ENCODE data around the gene DLG2.
"Not testable (repeated sequence)": the region's sequence is repeated elsewhere in the genome, so short reads cannot be mapped to it uniquely, and the experiment has no call there.

Gene DLG2

DNA sequence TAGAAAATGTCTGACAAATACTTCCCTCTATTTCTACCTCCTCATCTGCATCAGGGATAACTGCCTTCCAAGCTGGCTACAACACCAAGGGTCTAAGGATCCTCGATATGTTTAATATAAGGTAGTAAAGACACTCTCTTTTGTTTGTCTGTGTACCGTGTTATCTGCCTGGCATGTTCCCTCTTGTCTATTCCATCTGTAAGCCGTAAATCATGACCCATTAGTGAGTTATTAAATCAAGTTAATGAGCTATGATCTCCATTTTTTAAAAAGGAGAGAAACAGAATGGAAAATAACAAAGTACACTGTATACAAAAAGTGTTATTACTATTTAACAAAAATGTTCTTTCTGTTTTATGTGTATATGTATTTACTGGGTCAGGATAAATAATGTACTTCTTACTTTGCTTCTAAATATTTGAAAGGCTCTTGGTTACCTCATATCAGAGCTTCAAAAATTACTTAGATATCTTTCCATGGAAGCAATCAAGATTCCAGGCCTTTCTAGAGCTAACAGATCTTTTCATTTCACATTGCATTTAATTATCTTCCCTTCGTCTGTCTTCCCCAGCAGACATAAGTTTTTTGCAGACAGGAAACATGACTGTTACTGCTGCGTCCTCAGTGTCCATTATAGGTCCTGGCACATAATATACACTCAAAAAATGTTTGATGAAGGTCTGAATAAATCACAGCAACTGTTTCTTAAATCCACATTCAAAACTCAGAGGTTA is 1998.4 kb downstream of the DLG2 start:
- DNase-seq (ENCODE audit: low read depth in 4 of 4, low spot score in 1 of 4) = no peak

DNA sequence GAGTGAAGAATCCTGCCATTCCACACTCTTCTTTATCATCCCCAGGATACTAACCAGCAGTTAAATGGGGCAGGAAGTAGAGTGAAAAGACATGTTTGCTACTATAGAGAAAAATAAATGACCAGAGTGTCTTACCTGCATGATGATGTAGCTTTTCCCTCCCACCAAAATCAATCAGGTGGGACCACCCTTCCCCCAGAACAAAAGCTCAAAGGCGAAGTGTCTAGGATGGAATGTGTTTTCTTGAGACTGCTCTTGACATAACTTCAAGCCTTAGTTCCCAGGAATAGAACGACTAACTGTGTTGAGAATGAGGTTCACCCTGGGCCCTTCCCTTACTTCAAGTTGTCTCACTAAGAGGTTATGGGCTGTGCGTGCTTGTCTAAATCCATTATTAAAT is 2001.8 kb downstream of the DLG2 start:
- DNase-seq (ENCODE audit: low read depth in 4 of 4, low spot score in 1 of 4) = no peak

DNA sequence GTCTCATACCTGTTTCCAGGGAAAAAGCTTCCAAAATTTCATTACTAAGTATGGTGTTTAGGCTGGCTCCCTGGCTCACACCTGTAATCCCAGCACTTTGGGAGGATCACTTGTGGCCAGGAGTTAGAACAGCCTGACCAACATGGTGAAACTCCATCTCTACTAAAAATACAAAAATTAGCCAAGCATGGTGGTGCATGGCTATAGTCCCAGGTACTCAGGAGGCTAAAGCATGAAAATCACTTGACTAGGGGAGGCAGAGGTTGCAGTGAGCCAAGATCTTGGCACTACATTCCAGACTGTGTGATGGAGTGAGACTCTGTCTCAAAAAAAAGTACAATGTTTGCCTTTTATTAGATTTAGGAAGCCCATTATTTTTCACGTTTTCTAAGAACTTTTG is 2009.5 kb downstream of the DLG2 start:
- no peak for DNase-seq (ENCODE audit: low read depth in 4 of 4, low spot score in 1 of 4)

DNA sequence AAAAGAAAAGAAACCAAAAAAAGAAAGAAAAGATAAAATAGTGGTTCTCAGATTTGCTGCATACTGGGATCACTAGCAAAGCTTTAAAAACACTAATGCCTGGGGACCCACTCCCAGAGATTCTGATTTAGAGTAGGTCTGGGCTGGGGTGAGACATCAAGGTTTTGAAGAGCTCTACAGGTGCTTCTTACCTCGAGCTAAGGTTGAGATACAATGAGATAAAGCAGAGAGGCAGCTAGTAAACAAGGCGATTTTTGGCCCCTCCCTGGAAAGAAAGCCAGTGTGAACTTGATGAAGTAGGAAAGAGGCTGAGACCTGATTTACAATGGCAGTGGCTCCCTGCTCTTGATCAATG is 2013.4 kb downstream of the DLG2 start:
- no peak for DNase-seq (ENCODE audit: low read depth in 4 of 4, low spot score in 1 of 4)

- no peak for DNase-seq (ENCODE audit: low read depth in 4 of 4, low spot score in 1 of 4)
Observed at GRCh38 chr11:83612891-83613766, 2014.0 kb downstream of the DLG2 start.

GRCh38 chr11:83611600-83611999 is 2015.5 kb downstream of the DLG2 start:
- no peak for DNase-seq (ENCODE audit: low read depth in 4 of 4, low spot score in 1 of 4)

DNA sequence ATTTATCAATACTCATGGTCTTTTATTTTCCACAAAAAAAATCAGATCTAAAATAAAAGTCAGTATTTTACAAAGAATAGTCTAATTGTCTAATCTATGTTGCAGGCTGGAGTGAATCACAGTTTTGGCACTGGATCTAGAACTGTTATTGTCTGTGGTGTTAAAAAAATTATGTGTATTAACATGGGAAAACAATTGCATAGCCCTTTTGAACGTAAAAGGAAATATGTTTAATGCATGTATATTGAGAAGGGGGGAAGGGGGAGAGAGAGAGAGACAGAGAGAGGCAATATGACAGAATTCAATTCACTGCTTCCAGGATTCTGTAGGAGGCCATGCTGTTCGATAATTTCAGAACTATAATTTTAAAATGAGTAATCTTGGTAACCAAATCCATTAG is 2016.1 kb downstream of the DLG2 start:
- DNase-seq (ENCODE audit: low read depth in 4 of 4, low spot score in 1 of 4) = no peak

- DNase-seq (ENCODE audit: low read depth in 4 of 4, low spot score in 1 of 4) = no peak
Observed at GRCh38 chr11:83609191-83609590, 2018.0 kb downstream of the DLG2 start.

DNA sequence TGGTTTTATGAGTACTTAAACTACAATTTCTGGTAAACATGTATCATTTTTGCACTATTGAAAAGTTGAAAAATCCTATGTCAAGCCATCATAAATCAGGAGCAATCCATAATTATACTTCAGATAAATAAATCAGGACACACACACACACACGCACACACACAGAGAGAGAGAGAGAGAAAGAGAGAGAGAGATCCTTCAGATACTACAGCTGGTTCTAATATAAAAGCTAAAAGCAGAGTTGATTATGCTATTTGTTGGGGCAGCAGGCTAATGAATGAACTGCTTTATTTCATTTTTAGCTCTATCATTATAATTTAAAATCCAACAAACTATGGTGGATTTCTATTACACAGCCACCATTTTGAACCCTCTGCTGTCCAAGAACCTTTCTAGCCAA is 2018.6 kb downstream of the DLG2 start:
- DNase-seq (ENCODE audit: low read depth in 4 of 4, low spot score in 1 of 4) = no peak

DNA sequence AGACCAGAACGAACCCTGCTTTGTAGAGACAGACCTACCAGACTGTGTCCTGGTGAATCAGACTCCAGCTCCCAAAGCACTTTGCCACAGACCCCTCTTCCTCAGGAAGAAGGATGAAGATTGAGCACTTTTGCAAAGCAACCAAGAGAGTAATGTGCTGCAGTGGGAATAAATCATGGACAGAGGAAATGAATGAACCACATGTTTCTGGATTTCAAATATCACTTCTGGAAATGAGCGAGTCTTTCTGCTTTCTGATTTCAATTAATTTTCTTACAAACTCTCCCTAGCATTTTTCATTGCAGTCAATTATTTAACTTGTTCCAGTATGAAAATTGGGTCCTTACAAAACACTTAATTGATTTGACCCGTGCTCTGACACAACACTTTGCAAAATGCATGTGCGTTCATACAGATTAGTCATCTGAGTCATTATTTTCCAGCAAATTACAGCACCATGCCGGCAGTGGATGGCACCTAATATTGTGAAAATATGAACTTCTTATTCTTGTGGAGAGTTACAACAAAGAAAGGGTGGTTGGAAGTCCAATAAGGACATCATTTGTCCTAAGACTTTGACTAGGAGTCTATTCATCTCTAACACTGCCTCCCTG is 2025.1 kb downstream of the DLG2 start:
- DNase-seq (ENCODE audit: low read depth in 4 of 4, low spot score in 1 of 4) = no peak

- no peak for DNase-seq (ENCODE audit: low read depth in 4 of 4, low spot score in 1 of 4)
Observed at GRCh38 chr11:83601201-83601913, 2025.8 kb downstream of the DLG2 start.

DNA sequence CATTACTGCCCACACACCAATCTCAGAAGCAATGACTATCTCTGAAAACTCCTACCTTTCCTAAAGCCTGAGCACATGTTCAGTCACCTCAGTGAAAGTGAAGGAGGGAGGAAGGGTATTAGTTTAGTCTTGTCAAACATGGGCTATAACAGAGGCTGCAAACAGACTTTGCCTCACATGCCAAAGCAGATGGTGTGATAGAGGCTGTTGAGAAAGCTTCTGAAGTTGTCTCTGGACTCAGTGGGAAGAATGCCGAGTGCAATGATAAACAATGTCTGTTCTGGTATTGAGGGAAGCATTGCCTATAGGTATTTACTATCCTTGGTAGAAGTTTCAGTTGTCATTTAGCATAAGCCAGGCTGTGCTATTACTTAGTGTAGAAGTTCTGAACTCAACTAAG is 2026.5 kb downstream of the DLG2 start:
- no peak for DNase-seq (ENCODE audit: low read depth in 4 of 4, low spot score in 1 of 4)

DNA sequence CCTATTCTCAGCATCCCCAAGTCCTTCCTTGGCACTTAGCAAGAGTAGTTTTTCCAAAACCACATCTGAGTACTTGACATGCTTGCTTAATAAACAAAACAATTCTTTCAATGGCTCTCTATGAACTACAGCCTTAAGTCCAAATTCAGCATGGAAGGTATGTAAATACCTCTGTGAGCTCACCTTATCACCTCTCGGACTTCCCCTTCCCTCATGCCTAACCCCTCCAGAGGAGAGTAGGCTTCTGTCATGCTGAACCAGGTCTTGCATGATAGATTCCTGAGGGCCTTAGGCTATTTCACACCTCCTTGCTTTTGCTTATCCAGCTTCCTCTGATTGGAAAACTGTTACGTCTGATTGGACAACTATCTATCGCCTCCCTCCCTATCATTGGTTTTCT is 2028.1 kb downstream of the DLG2 start:
- no peak for DNase-seq (ENCODE audit: low read depth in 4 of 4, low spot score in 1 of 4)

DNA sequence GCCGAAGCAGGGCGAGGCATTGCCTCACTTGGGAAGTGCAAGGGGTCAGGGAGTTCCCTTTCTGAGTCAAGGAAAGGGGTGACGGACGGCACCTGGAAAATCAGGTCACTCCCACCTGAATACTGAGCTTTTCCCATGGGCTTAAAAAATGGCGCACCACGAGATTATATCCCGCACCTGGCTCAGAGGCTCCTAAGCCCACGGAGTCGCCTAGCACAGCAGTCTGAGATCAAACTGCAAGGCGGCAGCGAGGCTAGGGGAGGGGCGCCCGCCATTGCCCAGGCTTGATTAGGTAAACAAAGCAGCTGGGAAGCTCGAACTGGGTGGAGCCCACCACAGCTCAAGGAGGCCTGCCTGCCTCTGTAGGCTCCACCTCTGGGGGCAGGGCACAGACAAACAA is 2039.3 kb downstream of the DLG2 start:
- not testable (repeated sequence) for DNase-seq (ENCODE audit: low read depth in 4 of 4, low spot score in 1 of 4)

- DNase-seq (ENCODE audit: low read depth in 4 of 4, low spot score in 1 of 4) = no peak
Observed at GRCh38 chr11:83583757-83584366, 2043.3 kb downstream of the DLG2 start.

- no peak for DNase-seq (ENCODE audit: low read depth in 4 of 4, low spot score in 1 of 4)
Observed at GRCh38 chr11:83574519-83574918, 2052.6 kb downstream of the DLG2 start.

DNA sequence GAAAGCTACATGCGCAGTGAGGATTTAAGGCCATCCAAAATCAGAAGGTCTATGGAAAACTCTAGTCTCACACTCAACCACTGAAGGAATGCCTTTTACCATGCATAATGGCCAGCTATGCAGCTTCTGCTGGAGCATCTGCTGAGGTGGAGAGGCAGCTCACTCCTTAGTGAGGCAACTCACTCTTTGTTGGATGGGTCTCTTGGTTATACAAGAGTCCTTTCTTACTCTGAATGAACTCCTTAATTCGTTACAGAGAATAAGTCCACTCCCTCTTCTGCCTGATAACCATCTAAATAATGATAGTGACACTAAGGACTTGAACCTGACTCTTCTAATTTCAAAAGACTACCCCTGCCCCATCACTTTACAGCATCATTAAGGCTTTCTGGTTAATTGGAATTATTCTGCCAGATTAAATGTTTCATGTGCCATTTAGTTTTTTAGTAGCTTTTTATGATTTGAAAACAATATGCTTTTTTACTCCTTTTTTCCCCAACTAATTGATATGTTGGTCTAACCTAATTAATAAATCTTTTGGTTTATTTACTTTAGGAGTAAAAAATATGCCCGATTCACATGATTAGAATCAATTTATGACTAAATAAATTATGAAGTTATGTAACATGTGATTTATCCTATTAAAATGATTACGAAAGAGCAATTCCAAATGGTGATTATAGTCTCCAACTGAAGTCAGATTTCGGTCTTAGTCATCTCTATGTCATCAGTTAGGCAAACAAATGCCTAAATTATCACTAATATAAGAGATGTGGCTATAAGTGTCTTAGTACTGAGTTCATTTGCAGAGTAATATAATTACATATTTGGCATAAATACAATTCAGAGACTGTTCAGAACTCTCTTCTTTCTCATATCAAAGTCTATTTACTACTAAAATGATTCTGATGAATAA is 2054.3 kb downstream of the DLG2 start:
- DNase-seq (ENCODE audit: low read depth in 4 of 4, low spot score in 1 of 4) = no peak

- DNase-seq (ENCODE audit: low read depth in 4 of 4, low spot score in 1 of 4) = no peak
Observed at GRCh38 chr11:83571302-83571701, 2055.8 kb downstream of the DLG2 start.

DNA sequence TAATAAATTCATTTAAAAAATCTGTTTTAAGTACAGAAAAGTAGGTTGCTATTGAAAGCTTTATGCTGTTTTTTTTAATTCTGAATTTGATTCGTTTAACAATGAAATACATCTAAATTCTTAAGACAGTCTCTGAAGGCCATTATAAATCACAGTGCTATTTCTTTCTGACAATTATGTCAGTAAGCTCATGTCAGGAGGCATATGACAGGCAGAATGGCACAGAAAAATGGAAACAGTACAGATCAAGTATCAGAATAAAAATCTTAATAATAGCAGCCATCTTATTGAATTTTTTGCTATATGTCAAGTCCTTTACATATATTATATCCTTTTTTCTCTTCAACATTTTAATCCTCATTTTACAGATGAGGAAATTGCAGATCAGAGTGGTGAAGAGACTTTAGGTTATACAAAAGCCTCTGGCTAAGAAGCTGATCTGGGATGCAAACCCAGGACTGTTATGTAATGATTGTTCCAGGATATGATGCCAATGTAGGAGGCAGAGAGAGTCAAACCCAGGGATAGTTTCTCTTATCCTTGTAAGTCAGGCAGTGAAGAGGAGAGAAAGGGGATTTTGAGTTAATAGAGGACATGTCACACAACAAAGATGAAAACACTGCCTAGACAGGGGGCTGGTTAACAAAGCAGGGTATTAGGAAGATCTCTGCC is 2057.9 kb downstream of the DLG2 start:
- no peak for DNase-seq (ENCODE audit: low read depth in 4 of 4, low spot score in 1 of 4)

- no peak for DNase-seq (ENCODE audit: low read depth in 4 of 4, low spot score in 1 of 4)
Observed at GRCh38 chr11:83568516-83568915, 2058.6 kb downstream of the DLG2 start.

Measured in stimulated activated CD4-positive, alpha-beta T cell treated with anti-CD3 and anti-CD28 coated beads, Interleukin-1b, Interleukin-23, amount 100 ng/mL, for 24 hours (primary cell).